K562 (cell line): ENCODE results near the gene C2orf76. TPM values are rescaled to one million over a fixed set of nuclear protein-coding genes. Genes with fewer than 3 reads are reported as not detected.

Experiments used
- ARID1B ChIP-seq: fragments of 450-650 bp; IDR thresholded peaks from 2 replicates; pipeline ENCODE4 v1.6.1; 2016; ENCODE audit warnings: antibody characterized with exemption, mild to moderate bottlenecking, inconsistent platforms
- CTBP1 ChIP-seq: fragments of 450-650 bp; IDR thresholded peaks from 2 replicates; pipeline ENCODE4 v1.6.1; 2016; ENCODE audit warnings: borderline replicate concordance
- CTCFL ChIP-seq: IDR thresholded peaks from 2 replicates; pipeline ENCODE4 v1.6.1; 2011; ENCODE audit warnings: borderline replicate concordance, low read depth, mild to moderate bottlenecking, moderate library complexity, low read length; ENCODE audit not compliant: insufficient read depth, poor library complexity, severe bottlenecking
- EWSR1 ChIP-seq: fragments of 450-650 bp; IDR thresholded peaks from 2 replicates; pipeline ENCODE4 v1.6.1; 2018; ENCODE audit warnings: borderline replicate concordance, mild to moderate bottlenecking, low read depth, moderate library complexity; ENCODE audit not compliant: partially characterized antibody
- FOXA3 ChIP-seq, 2 experiments: fragments of 450-650 bp in 1 of 2; sonication (generic) in 1 of 2; formaldehyde crosslinking; IDR thresholded peaks in 1 of 2; conservative IDR thresholded peaks in 1 of 2; 2 replicates each; pipeline versions ENCODE4 v1.4.0 to v1.8.0; 2020 to 2022; ENCODE audit warnings: mild to moderate bottlenecking in 2 of 2, missing genetic modification reagents in 1 of 2
- HMGXB4 ChIP-seq: sonication (generic); formaldehyde crosslinking; IDR thresholded peaks from 2 replicates; pipeline ENCODE4 v1.8.1; 2023; ENCODE audit warnings: mild to moderate bottlenecking, missing genetic modification reagents
- KLF16 ChIP-seq: IDR thresholded peaks from 2 replicates; pipeline ENCODE4 v1.6.1; 2016; ENCODE audit warnings: antibody characterized with exemption
- MEF2D ChIP-seq: conservative IDR thresholded peaks from 2 replicates; pipeline ENCODE4 v1.6.1; 2016; ENCODE audit warnings: low read depth, missing genetic modification characterization, missing compliant biosample characterization
- MLLT1 ChIP-seq, 2 experiments: fragments of 450-650 bp; IDR thresholded peaks; 2 replicates each; pipeline ENCODE4 v1.6.1; 2016
- PTBP1 ChIP-seq: fragments of 200-400 bp; formaldehyde crosslinking; IDR thresholded peaks from 2 replicates; pipeline ENCODE4 v1.6.1; 2017; ENCODE audit warnings: low read depth, low read length
- RFX1 ChIP-seq: fragments of 450-650 bp; IDR thresholded peaks from 2 replicates; pipeline ENCODE4 v1.6.1; 2016; ENCODE audit warnings: mild to moderate bottlenecking, moderate library complexity
- SAFB2 ChIP-seq: fragments of 200-400 bp; formaldehyde crosslinking; IDR thresholded peaks from 2 replicates; pipeline ENCODE4 v1.6.1; 2018; ENCODE audit warnings: borderline replicate concordance, low read length, low read depth, moderate library complexity; ENCODE audit not compliant: severe bottlenecking
- SMARCA5 ChIP-seq: fragments of 450-650 bp; IDR thresholded peaks from 2 replicates; pipeline ENCODE4 v1.6.1; 2016
- SOX6 ChIP-seq: fragments of 450-650 bp; IDR thresholded peaks from 2 replicates; pipeline ENCODE4 v1.6.1; 2014; ENCODE audit warnings: mild to moderate bottlenecking
- SPI1 ChIP-seq: IDR thresholded peaks from 2 replicates; pipeline ENCODE4 v1.6.1; 2011; ENCODE audit warnings: low read depth, low read length, control low read depth, borderline replicate concordance
- TCF3 ChIP-seq: sonication (generic); formaldehyde crosslinking; IDR thresholded peaks from 2 replicates; pipeline ENCODE4 v1.4.0; 2020; ENCODE audit warnings: mild to moderate bottlenecking, missing genetic modification reagents
- TFAP4 ChIP-seq: sonication (generic); formaldehyde crosslinking; IDR thresholded peaks from 2 replicates; pipeline ENCODE4 v1.8.0; 2022; ENCODE audit warnings: missing genetic modification reagents, mild to moderate bottlenecking, moderate library complexity, borderline replicate concordance
- ZBTB1 ChIP-seq: sonication (generic); formaldehyde crosslinking; IDR thresholded peaks from 2 replicates; pipeline ENCODE4 v1.8.1; 2023; ENCODE audit warnings: missing genetic modification reagents, low read depth, mild to moderate bottlenecking, borderline replicate concordance
- ZBTB17 ChIP-seq: fragments of 450-650 bp; formaldehyde crosslinking; IDR thresholded peaks from 2 replicates; pipeline ENCODE4 v1.4.0; 2020; ENCODE audit warnings: mild to moderate bottlenecking
- ZBTB34 ChIP-seq: fragments of 250-450 bp; sonication (Bioruptor Pico); IDR thresholded peaks from 2 replicates; pipeline ENCODE4 v1.8.0; 2021; ENCODE audit warnings: mild to moderate bottlenecking, moderate library complexity
- polyA plus RNA-seq, 8 experiments: library from polyadenylated mRNA; depleted of rRNA in 4 of 8; stranded (reverse) in 5 of 8; unstranded in 3 of 8; fragments of >200 nt; fragmentation: Nextera tagmentation in 2 of 8; fragmentation: Illumina TruSeq in 1 of 8; extraction: Ambion mirVana in 2 of 8; extraction: Trizol in 1 of 8; gene quantifications; 2 replicates each; pipeline versions ENCODE4 v1.2.1 to v1.2.3, GENCODE V29; 2011 to 2014; ENCODE audit warnings: inconsistent platforms in 1 of 8, missing spikeins in 1 of 8
- total RNA-seq, 7 experiments: library from RNA; depleted of rRNA in 6 of 7; stranded (reverse); fragments of >200 nt in 6 of 7; fragmentation: Illumina TruSeq in 2 of 7; extraction: Trizol in 2 of 7; gene quantifications; 2 replicates each; pipeline versions ENCODE4 v1.2.1 to v1.2.3, GENCODE V29; 2011 to 2021; ENCODE audit warnings: low replicate concordance in 1 of 7

C2orf76 gene
- total and polyA plus RNA-seq, 9 of the 15 experiments (the other 6 are each of a cell fraction or from before 2014, with no cell fraction given), result 4.8 to 26.2 (median 14.5) TPM

- TF ChIP-seq RFX1 (no peak), SPI1 (peak; percentile 88), ZBTB17 (CRISPR knock-in tag) (0 out of 2 replicates have a peak, but pooled peaks have one; percentile 15), SOX6 (peak; percentile 59), MEF2D (tag) (0 out of 2 replicates have a peak, but pooled peaks have one; percentile 59), PTBP1 (no peak), ZBTB34 (CRISPR knock-in tag) (no peak), FOXA3 (CRISPR knock-in tag; conservative IDR thresholded peaks at IDR 0.05 in 1 of 2, IDR thresholded peaks at IDR 0.05 in 1 of 2) (peak in 1 of 2 experiments; percentile 72; a peak in 2 of 4 replicates), TCF3 (peak; percentile 74), CTBP1 (peak; percentile 37; the same call in 1 of the 2 replicates), ZBTB1 (no peak), MLLT1 (IDR thresholded peaks at IDR 0.05) (0 out of 4 replicates have a peak, but pooled peaks of 1 of the 2 experiments have one; percentile 44), SMARCA5 (no peak), TFAP4 (CRISPR knock-in tag) (0 out of 2 replicates have a peak, but pooled peaks have one; percentile 35), HMGXB4 (CRISPR knock-in tag) (no peak), EWSR1 (no peak), KLF16 (peak; percentile 43), CTCFL (no peak), ARID1B (peak; percentile 41; the same call in 1 of the 2 replicates), SAFB2 (no peak)
Measured at GRCh38 chr2:119377294-119377992, 10.8 kb upstream of the C2orf76 start (continued).
